ENCODE results near the gene ENDOD1.

GRCh38 chr11:95148406-95148805 is 58.8 kb downstream of the ENDOD1 start:
- TF ChIP-seq CTCF (conservative IDR thresholded peaks at IDR 0.05) (no peak), EZH2 (IDR thresholded peaks at IDR 0.05; ENCODE audit: low read depth) (no peak)

Data from PC-9 (cell line).